Mesenchymal stem cell (in vitro differentiated cells and primary cell): ENCODE results near the gene BEND5.

Source experiments
- DNase-seq: peaks from one replicate; pipeline ENCODE4 v3.0.0-alpha.2; 2013
- H2AFZ ChIP-seq: one replicate; pipeline ENCODE4 v1.6.1; 2013; ENCODE audit warnings: low read depth, mild to moderate bottlenecking, control low read depth, inconsistent platforms, low read length, moderate library complexity
- H2AK5ac ChIP-seq: 2 replicates; pipeline ENCODE4 v1.6.1; 2013; ENCODE audit warnings: low read length, moderate library complexity, mild to moderate bottlenecking, inconsistent platforms; ENCODE audit not compliant: severe bottlenecking
- H2BK120ac ChIP-seq: one replicate; pipeline ENCODE4 v1.6.1; 2013; ENCODE audit warnings: low read depth, mild to moderate bottlenecking, inconsistent platforms, low read length, moderate library complexity
- H2BK12ac ChIP-seq, 2 experiments: one replicate each; pipeline ENCODE4 v1.6.1; 2013; ENCODE audit warnings: inconsistent platforms in 2 of 2, low read length in 2 of 2, mild to moderate bottlenecking in 2 of 2, moderate library complexity in 2 of 2, control low read depth in 1 of 2
- H2BK15ac ChIP-seq: one replicate; pipeline ENCODE4 v1.6.1; 2013; ENCODE audit warnings: mild to moderate bottlenecking, low read depth, inconsistent platforms; ENCODE audit not compliant: poor library complexity, severe bottlenecking
- H2BK5ac ChIP-seq: 2 replicates; pipeline ENCODE4 v1.6.1; 2013; ENCODE audit warnings: low read depth, mild to moderate bottlenecking, low read length, control low read depth, inconsistent platforms; ENCODE audit not compliant: poor library complexity, severe bottlenecking
- H3K14ac ChIP-seq, 2 experiments: one replicate each; pipeline ENCODE4 v1.6.1; 2013; ENCODE audit warnings: inconsistent platforms in 2 of 2, low read length in 2 of 2, control low read depth in 1 of 2, mild to moderate bottlenecking in 1 of 2, moderate library complexity in 1 of 2
- H3K18ac ChIP-seq, 2 experiments: one replicate each; pipeline ENCODE4 v1.6.1; 2013; ENCODE audit warnings: inconsistent platforms in 2 of 2, low read length in 2 of 2, control low read depth in 1 of 2, low read depth in 1 of 2, mild to moderate bottlenecking in 1 of 2
- H3K23ac ChIP-seq, 2 experiments: one replicate each; pipeline ENCODE4 v1.6.1; 2013; ENCODE audit warnings: inconsistent platforms in 2 of 2, low read length in 2 of 2, mild to moderate bottlenecking in 2 of 2, moderate library complexity in 2 of 2, control low read depth in 1 of 2
- H3K27ac ChIP-seq: 2 replicates; pipeline ENCODE4 v1.5.1; 2013; ENCODE audit warnings: mild to moderate bottlenecking, moderate library complexity, low read length, control low read depth, inconsistent platforms; ENCODE audit not compliant: poor library complexity, severe bottlenecking
- H3K27me3 ChIP-seq, 2 experiments: 2 replicates each; pipeline versions ENCODE4 v1.6.1 to v1.7.0; 2013; ENCODE audit warnings: low read length in 2 of 2, mild to moderate bottlenecking in 2 of 2, moderate library complexity in 2 of 2, control low read depth in 1 of 2, inconsistent platforms in 1 of 2; ENCODE audit not compliant: control insufficient read depth in 1 of 2, insufficient read depth in 1 of 2
- H3K36me3 ChIP-seq, 2 experiments: 2 replicates each; pipeline versions ENCODE4 v1.6.1 to v1.7.0; 2013; ENCODE audit warnings: low read length in 2 of 2, control low read depth in 1 of 2, inconsistent platforms in 1 of 2, low read depth in 1 of 2, mild to moderate bottlenecking in 1 of 2; ENCODE audit not compliant: insufficient read depth in 2 of 2, control insufficient read depth in 1 of 2
- H3K4ac ChIP-seq, 2 experiments: one replicate each; pipeline ENCODE4 v1.6.1; 2013; ENCODE audit warnings: inconsistent platforms in 2 of 2, low read length in 2 of 2, mild to moderate bottlenecking in 2 of 2, moderate library complexity in 2 of 2, control low read depth in 1 of 2, low read depth in 1 of 2
- H3K4me1 ChIP-seq: 2 replicates; pipeline ENCODE4 v1.6.1; 2013; ENCODE audit warnings: low read depth, low read length, control low read depth; ENCODE audit not compliant: control insufficient read depth, insufficient read depth
- H3K4me2 ChIP-seq: 2 replicates; pipeline ENCODE4 v1.6.1; 2013; ENCODE audit warnings: low read length, mild to moderate bottlenecking, inconsistent platforms; ENCODE audit not compliant: poor library complexity, severe bottlenecking
- H3K4me3 ChIP-seq, 2 experiments: 2 replicates each; pipeline versions ENCODE4 v1.5.1 to v1.7.0; 2013; ENCODE audit warnings: low read length in 2 of 2, mild to moderate bottlenecking in 2 of 2, control low read depth in 1 of 2, low read depth in 1 of 2; ENCODE audit not compliant: insufficient read depth in 1 of 2
- H3K79me1 ChIP-seq: replicated peaks from 2 replicates; pipeline ENCODE4 v1.6.1; 2013; ENCODE audit warnings: mild to moderate bottlenecking, control low read depth, low read length, inconsistent platforms; ENCODE audit not compliant: poor library complexity, severe bottlenecking
- H3K9ac ChIP-seq: 2 replicates; pipeline ENCODE4 v1.7.0; 2013; ENCODE audit warnings: mild to moderate bottlenecking, low read length, moderate library complexity
- H3K9me3 ChIP-seq: 2 replicates; pipeline ENCODE4 v1.7.0; 2013; ENCODE audit warnings: mild to moderate bottlenecking, low read length; ENCODE audit not compliant: control insufficient read depth
- H4K8ac ChIP-seq: one replicate; pipeline ENCODE4 v1.6.1; 2013; ENCODE audit warnings: inconsistent platforms, mild to moderate bottlenecking, low read length, moderate library complexity
- H4K91ac ChIP-seq: one replicate; pipeline ENCODE4 v1.6.1; 2013; ENCODE audit warnings: mild to moderate bottlenecking, low read length, inconsistent platforms
- WGBS: methylation state at CpG from one replicate; pipeline ENCODE4 v1.1.7; 2013; ENCODE audit warnings: mixed read lengths; 5-methylcytosine and 5-hydroxymethylcytosine counted together

The BEND5 gene

GRCh38 chr1:48794816-48795215 is 18.1 kb upstream of the BEND5 start:
- Histone ChIP-seq H3K27me3 (peaks cover 0 to 9% of the 10 kb centered on the region in 2 experiments), H3K36me3 (no peaks in the 10 kb centered on the region), H2AFZ (no peak overlapping the region), H3K23ac (no peak overlapping the region), H3K18ac (no peak overlapping the region), H2BK120ac (no peak overlapping the region), H4K8ac (no peak overlapping the region), H4K91ac (no peak overlapping the region), H3K4me2 (no peak overlapping the region), H3K14ac (no peak overlapping the region), H3K27ac (no peak overlapping the region), H2BK15ac (no peak overlapping the region), H2BK5ac (no peak overlapping the region), H3K4me3 (no peak overlapping the region), H3K4ac (no peak overlapping the region), H3K9me3 (no peaks in the 10 kb centered on the region), H3K79me1 (no peaks in the 10 kb centered on the region), H3K4me1 (no peaks in the 10 kb centered on the region), H3K9ac (no peak overlapping the region), H2AK5ac (no peak overlapping the region), H2BK12ac (no peak overlapping the region)
- 0% methylated on average over 1 of the region's 1 CpG for WGBS
- no peak for DNase-seq

GRCh38 chr1:48793863-48794262 is 17.2 kb upstream of the BEND5 start:
- Histone ChIP-seq H3K14ac (no peak overlapping the region), H3K4me2 (no peak overlapping the region), H2BK15ac (no peak overlapping the region), H3K23ac (no peak overlapping the region), H2BK120ac (no peak overlapping the region), H3K27ac (no peak overlapping the region), H3K9ac (no peak overlapping the region), H2AK5ac (no peak overlapping the region), H3K4me1 (no peaks in the 10 kb centered on the region), H3K27me3 (peaks cover 0 to 9% of the 10 kb centered on the region in 2 experiments), H3K4me3 (no peak overlapping the region), H4K8ac (no peak overlapping the region), H4K91ac (no peak overlapping the region), H2BK12ac (no peak overlapping the region), H3K79me1 (no peaks in the 10 kb centered on the region), H3K4ac (no peak overlapping the region), H3K36me3 (no peaks in the 10 kb centered on the region), H2AFZ (no peak overlapping the region), H3K18ac (no peak overlapping the region), H3K9me3 (no peaks in the 10 kb centered on the region), H2BK5ac (no peak overlapping the region)
- WGBS = 27% methylated on average over 1 of the region's 1 CpG
- DNase-seq = no peak

GRCh38 chr1:48792961-48793360 is 16.3 kb upstream of the BEND5 start:
- Histone ChIP-seq H3K27ac (no peak overlapping the region), H3K14ac (no peak overlapping the region), H3K4ac (no peak overlapping the region), H2BK5ac (no peak overlapping the region), H3K27me3 (peaks cover 0 to 10% of the 10 kb centered on the region in 2 experiments), H3K9ac (no peak overlapping the region), H3K23ac (no peak overlapping the region), H2BK120ac (no peak overlapping the region), H3K4me2 (no peak overlapping the region), H3K4me1 (no peaks in the 10 kb centered on the region), H4K91ac (no peak overlapping the region), H3K36me3 (no peaks in the 10 kb centered on the region), H3K4me3 (no peak overlapping the region), H2BK15ac (no peak overlapping the region), H2AK5ac (no peak overlapping the region), H2BK12ac (no peak overlapping the region), H3K79me1 (no peaks in the 10 kb centered on the region), H4K8ac (no peak overlapping the region), H3K18ac (no peak overlapping the region), H3K9me3 (no peaks in the 10 kb centered on the region), H2AFZ (no peak overlapping the region)
- WGBS = 79% methylated on average over 1 of the region's 1 CpG
- no peak for DNase-seq

GRCh38 chr1:48790397-48790796 is 13.7 kb upstream of the BEND5 start:
- H2AK5ac ChIP-seq = no peak overlapping the region
- no peak overlapping the region for H2BK5ac ChIP-seq
- H3K9ac ChIP-seq = no peak overlapping the region
- no peaks in the 10 kb centered on the region for H3K79me1 ChIP-seq
- no peak overlapping the region for H2BK12ac ChIP-seq
- H2BK15ac ChIP-seq = no peak overlapping the region
- no peak overlapping the region for H3K4me2 ChIP-seq
- H3K27ac ChIP-seq = no peak overlapping the region
- no peak overlapping the region for H4K8ac ChIP-seq
- no peak for DNase-seq
- no peak overlapping the region for H3K23ac ChIP-seq
- no peak overlapping the region for H3K18ac ChIP-seq
- no peak overlapping the region for H4K91ac ChIP-seq
- no peaks in the 10 kb centered on the region for H3K9me3 ChIP-seq
- H3K27me3 ChIP-seq = peaks cover 0 to 14% of the 10 kb centered on the region in 2 experiments
- no peaks in the 10 kb centered on the region for H3K4me1 ChIP-seq
- H2BK120ac ChIP-seq = no peak overlapping the region
- no peak overlapping the region for H3K14ac ChIP-seq
- no peak overlapping the region for H3K4ac ChIP-seq
- no peak overlapping the region for H3K4me3 ChIP-seq
- no peak overlapping the region for H2AFZ ChIP-seq
- no peaks in the 10 kb centered on the region for H3K36me3 ChIP-seq
